Measurements from ENCODE around the gene OCIAD1. TPM values are rescaled to one million over a fixed set of nuclear protein-coding genes. Genes with fewer than 3 reads are reported as not detected.

OCIAD1 gene
- total RNA-seq, 1 experiment from 2014 or later = 110 TPM

DNA sequence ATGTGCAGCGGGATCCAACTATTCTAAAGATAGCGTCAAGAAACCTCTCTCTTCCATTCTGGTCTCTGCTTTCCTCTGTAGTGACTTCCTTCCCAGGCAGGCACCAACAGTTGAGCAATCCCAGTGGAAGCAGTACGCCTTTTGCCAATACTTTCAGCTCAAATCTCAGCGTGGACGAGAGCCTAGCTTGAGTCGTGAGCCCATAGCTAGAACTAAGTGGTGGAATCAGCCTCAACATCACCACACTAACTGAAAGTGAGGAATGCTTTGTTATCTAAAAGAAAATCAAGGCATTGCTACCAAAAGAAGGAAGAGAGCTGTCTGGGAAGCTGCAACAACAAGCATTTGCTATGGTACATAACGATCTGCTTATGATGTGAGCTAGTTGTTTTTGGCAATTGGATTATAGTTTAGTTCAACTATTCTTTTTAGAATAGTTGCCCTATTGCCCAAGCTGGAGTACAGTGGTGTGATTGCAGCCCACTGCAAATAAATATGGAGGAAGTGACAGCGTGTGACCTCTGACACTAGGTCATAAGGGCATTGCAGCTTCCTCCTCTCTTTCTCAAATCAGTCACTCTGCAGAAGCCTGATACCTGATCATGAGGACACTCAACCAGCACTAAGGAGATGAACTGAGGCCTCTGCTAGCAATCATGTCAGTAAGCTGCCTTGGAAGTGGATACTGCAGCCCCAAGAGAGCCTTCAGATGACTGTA, 26.1 kb upstream of the OCIAD1 start:
- Histone ChIP-seq H3F3A (ENCODE audit: insufficient read depth, low read depth) (no peaks in the 10 kb centered on the region), H4K20me1 (ENCODE audit: insufficient read depth) (no peaks in the 10 kb centered on the region), H3K4me3 (no peak overlapping the region), H3K4me2 (no peak overlapping the region), H2AFZ (no peak overlapping the region), H3K4me1 (replicated peaks; ENCODE audit: insufficient read depth) (peaks cover 12% of the 10 kb centered on the region), H3K9me3 (ENCODE audit: insufficient read depth, low read depth) (no peaks in the 10 kb centered on the region), H3K27ac (no peak overlapping the region), H3K36me3 (ENCODE audit: low read depth) (no peaks in the 10 kb centered on the region), H3K27me3 (ENCODE audit: insufficient read depth, low read depth) (no peaks in the 10 kb centered on the region), H3K9me2 (ENCODE audit: insufficient read depth) (no peaks in the 10 kb centered on the region), H3K79me2 (ENCODE audit: low read depth) (no peaks in the 10 kb centered on the region)
- DNase-seq = no peak
- TF ChIP-seq, protein P1, sequence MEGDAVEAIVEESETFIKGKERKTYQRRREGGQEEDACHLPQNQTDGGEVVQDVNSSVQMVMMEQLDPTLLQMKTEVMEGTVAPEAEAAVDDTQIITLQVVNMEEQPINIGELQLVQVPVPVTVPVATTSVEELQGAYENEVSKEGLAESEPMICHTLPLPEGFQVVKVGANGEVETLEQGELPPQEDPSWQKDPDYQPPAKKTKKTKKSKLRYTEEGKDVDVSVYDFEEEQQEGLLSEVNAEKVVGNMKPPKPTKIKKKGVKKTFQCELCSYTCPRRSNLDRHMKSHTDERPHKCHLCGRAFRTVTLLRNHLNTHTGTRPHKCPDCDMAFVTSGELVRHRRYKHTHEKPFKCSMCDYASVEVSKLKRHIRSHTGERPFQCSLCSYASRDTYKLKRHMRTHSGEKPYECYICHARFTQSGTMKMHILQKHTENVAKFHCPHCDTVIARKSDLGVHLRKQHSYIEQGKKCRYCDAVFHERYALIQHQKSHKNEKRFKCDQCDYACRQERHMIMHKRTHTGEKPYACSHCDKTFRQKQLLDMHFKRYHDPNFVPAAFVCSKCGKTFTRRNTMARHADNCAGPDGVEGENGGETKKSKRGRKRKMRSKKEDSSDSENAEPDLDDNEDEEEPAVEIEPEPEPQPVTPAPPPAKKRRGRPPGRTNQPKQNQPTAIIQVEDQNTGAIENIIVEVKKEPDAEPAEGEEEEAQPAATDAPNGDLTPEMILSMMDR (conservative IDR thresholded peaks at IDR 0.05) = no peak
- TF ChIP-seq EZH2 (IDR thresholded peaks at IDR 0.05; ENCODE audit: low read depth) = no peak
- intact Hi-C loops (cut with micrococcal nuclease; ENCODE audit: unreplicated experiment) = no loop called here
- ChIA-PET CTCF (no interaction called here), POLR2A (ENCODE audit: unreplicated experiment) (interaction anchor here (0.6 kb wide), 1 partner anchor 22 kb away, joined by 5 read pairs; no protein-coding TSS in a partner anchor)
- BruUV-seq (replicated peaks) = no TSS peak

DNA sequence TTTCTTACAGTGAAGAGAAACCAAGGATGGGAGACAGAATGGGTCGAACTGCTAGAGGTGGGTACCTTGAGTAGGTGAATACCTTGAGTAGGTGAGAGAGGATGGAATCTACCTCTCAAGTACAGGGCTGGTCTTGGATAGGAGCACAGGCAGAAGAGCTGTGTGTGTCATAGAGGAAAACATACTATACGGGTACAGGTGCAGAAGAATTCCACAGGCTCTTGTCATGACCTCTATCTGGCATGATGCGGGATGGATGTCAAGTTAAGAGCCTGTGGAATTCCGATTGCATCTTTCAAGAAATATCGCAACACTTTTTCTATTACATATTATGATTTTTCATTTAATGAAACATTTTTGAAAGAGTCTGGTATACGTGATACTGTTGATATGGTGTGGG, 18.0 kb upstream of the OCIAD1 start:
- no peaks in the 10 kb centered on the region; the same call in 1 of the 2 replicates for H3K9me3 ChIP-seq (ENCODE audit: insufficient read depth, low read depth)
- H3K27me3 ChIP-seq (ENCODE audit: insufficient read depth, low read depth) = no peaks in the 10 kb centered on the region
- no peaks in the 10 kb centered on the region for H3K36me3 ChIP-seq (ENCODE audit: low read depth)
- ChIA-PET CTCF (no interaction called here), POLR2A (ENCODE audit: unreplicated experiment) (no interaction called here)
- no peak for DNase-seq
- H3K4me1 ChIP-seq (replicated peaks; ENCODE audit: insufficient read depth) = peaks cover 8% of the 10 kb centered on the region
- H3K79me2 ChIP-seq (ENCODE audit: low read depth) = no peaks in the 10 kb centered on the region
- no peak overlapping the region for H3K27ac ChIP-seq
- peaks cover 6% of the 10 kb centered on the region for H3F3A ChIP-seq (ENCODE audit: insufficient read depth, low read depth)
- TF ChIP-seq EZH2 (IDR thresholded peaks at IDR 0.05; ENCODE audit: low read depth) = no peak
- TF ChIP-seq, protein P1 (conservative IDR thresholded peaks at IDR 0.05) = no peak
- H4K20me1 ChIP-seq (ENCODE audit: insufficient read depth) = no peaks in the 10 kb centered on the region
- H3K4me3 ChIP-seq = no peak overlapping the region
- no TSS peak for BruUV-seq (replicated peaks)
- intact Hi-C loops (cut with micrococcal nuclease; ENCODE audit: unreplicated experiment) = no loop called here
- H3K4me2 ChIP-seq = no peak overlapping the region
- H2AFZ ChIP-seq = no peak overlapping the region
- H3K9me2 ChIP-seq (ENCODE audit: insufficient read depth) = no peaks in the 10 kb centered on the region

DNA sequence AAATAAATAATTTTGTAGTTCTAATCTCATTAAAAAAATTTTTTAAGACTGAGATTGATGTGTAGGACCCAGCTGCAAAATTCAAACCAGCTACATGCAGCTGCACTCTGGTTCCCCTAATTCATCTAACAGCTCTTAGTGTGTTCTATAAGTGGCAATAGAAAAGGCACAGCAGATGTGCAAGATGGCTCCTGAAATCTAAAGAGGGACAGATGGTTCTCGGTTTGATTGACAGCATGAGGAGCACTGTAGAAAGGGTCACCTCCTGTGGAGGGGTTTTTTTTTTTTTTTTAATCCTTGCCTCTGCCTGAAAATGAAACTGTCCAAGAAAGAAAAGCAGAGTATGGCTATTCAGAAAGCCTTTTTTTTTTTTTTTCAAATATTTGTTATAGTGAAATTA, 16.9 kb upstream of the OCIAD1 start:
- Histone ChIP-seq H3K27ac (no peak overlapping the region), H3F3A (ENCODE audit: insufficient read depth, low read depth) (peaks cover 6% of the 10 kb centered on the region), H3K4me2 (no peak overlapping the region), H4K20me1 (ENCODE audit: insufficient read depth) (no peaks in the 10 kb centered on the region), H3K27me3 (ENCODE audit: insufficient read depth, low read depth) (no peaks in the 10 kb centered on the region), H3K4me3 (no peak overlapping the region), H3K36me3 (ENCODE audit: low read depth) (no peaks in the 10 kb centered on the region), H3K9me2 (ENCODE audit: insufficient read depth) (no peaks in the 10 kb centered on the region), H3K79me2 (ENCODE audit: low read depth) (no peaks in the 10 kb centered on the region), H2AFZ (no peak overlapping the region), H3K4me1 (replicated peaks; ENCODE audit: insufficient read depth) (peaks cover 16% of the 10 kb centered on the region), H3K9me3 (ENCODE audit: insufficient read depth, low read depth) (no peaks in the 10 kb centered on the region; the same call in 1 of the 2 replicates)
- no peak for DNase-seq
- POLR2A ChIA-PET (ENCODE audit: unreplicated experiment) = interaction anchor here (0.6 kb wide), 1 partner anchor 33 kb away, joined by 4 read pairs; no protein-coding TSS in a partner anchor
- TF ChIP-seq, protein P1 (conservative IDR thresholded peaks at IDR 0.05) = no peak
- TF ChIP-seq EZH2 (IDR thresholded peaks at IDR 0.05; ENCODE audit: low read depth) = no peak
- intact Hi-C loops (cut with micrococcal nuclease; ENCODE audit: unreplicated experiment) = no loop called here
- BruUV-seq (replicated peaks) = no TSS peak
- CTCF ChIA-PET = no interaction called here
